HG03066 (cell line): ENCODE data around the gene ITIH1.

Experiments
- ATAC-seq: cut with Tn5 transposase; IDR thresholded peaks from one replicate; pipeline ENCODE4 v1.9.1; 2021; ENCODE audit warnings: low read depth; ENCODE audit not compliant: unreplicated experiment

The ITIH1 gene

DNA sequence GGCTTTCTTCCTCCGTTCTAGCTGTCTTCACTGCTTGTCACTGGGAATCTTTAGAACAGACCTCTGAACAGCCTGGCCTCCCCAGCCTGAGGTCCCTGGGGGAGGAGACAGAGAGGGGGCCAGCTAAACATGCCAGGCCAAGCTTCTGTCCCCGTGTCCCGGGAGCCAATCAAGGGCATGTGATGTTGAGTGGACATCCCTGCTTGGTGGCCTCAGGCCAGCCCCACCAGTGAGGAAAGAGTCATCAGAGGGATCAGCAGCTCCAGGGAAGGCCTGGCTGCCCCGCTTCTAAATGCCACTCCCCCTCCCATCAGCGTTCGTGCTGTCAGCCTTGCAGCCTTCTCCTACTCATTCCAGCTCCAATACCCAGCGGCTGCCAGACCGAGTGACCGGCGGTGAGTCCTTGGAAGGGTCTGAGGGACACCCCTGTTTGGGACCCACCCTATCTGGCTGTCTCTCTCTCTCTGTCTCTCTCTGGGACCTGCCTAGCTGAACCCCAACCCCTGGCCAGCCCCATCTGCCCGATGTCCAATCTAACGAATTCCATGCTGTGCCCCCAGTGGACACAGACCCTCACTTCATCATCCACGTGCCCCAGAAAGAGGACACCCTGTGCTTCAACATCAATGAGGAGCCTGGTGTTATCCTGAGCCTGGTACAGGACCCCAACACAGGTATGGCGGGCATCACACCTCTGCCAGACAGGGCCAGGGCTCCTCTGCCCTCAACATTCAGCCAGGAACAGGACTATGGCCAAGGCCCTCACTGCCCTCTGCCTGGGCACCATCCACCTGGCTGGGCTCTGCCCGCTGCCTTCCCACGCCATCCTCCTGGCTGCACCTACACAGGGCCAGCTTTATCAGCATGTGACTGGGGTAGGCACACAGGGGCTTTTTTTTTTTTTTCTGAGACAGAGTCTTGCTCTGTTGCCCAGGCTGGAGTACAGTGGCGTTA lies 10.6 kb downstream of the ITIH1 start:
- ATAC-seq: no peak

DNA sequence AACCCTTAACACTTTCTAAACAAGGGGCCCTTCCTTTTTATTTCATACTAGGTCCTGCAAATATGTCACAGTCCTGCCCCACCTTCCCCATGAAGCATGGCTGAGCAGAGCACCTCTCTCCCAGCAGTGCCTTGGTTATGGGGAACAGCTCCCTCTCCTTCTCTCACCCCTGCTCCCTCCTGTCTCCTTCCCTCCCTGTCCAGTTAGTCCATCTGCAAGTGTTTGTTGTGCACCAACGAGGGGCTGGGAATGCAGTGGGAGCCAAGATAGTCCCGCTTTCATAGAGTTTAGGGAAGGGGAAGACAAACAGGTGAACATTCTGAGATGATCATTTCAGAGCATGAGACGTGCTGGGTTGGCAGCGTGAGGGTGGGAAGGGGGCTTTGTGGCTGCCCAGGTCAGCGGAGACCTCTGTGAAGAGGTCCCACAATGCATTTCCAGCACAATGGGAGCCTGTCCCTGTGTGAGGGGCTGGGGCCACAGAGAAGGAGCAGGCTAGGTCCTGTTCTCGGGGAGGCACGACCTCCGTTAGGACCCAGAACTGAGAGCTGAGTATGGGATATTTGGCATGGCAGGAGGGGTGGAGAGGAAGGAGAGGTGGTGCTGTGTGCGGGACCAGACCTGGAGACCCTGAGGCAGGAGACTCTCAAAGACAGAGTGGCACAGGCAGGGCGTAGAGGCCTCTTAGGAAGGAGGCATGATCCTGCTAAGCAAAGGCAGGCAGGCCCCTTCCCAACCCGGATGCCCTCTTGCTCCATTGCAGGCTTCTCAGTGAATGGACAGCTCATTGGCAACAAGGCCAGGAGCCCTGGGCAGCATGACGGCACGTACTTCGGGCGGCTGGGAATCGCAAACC lies 11.7 kb downstream of the ITIH1 start:
- no peak for ATAC-seq

- ATAC-seq: no peak
Measured at GRCh38 chr3:52789746-52790040, 12.3 kb downstream of the ITIH1 start.

- no peak for ATAC-seq
Measured at GRCh38 chr3:52790337-52790736, 12.9 kb downstream of the ITIH1 start.

DNA sequence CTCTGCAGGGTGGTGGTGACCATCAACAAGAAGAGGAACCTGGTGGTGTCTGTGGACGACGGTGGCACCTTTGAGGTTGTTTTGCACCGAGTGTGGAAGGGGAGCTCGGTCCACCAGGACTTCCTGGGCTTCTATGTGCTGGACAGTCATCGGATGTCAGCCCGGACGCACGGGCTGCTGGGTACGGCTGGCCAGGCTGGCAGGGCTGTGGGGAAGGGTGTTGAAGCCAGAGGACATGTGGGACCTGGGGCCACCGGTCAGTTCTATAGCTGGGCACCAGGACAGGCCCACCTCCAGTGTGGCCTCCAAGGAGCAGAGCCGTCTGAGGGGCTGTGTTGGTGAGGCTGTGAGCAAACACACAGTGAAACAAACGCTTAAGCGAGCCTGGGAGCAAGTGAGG lies 13.3 kb downstream of the ITIH1 start:
- ATAC-seq: no peak

GRCh38 chr3:52791366-52791765 lies 14.0 kb downstream of the ITIH1 start:
- no peak for ATAC-seq

GRCh38 chr3:52791928-52792327 lies 14.5 kb downstream of the ITIH1 start:
- ATAC-seq: no peak

DNA sequence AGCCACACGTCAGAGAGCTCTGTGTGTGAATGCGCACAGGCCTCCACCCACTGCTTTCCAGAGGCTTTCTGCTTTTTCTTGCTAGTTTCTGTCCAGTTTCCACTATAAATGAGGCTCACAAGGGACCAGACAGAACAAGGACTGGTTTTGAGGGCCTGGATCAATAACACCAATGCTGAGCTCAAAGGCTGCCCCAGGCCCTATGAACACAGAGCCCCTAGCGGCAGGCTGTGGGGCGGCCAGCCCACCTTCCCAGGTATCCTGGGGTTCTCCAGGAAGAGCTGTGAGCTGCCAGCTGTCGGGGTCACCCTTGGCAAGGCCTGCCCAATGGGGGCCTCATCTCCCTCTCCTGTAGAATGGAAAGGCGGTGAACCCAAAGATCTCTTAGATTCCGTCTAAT lies 15.0 kb downstream of the ITIH1 start:
- no peak for ATAC-seq

DNA sequence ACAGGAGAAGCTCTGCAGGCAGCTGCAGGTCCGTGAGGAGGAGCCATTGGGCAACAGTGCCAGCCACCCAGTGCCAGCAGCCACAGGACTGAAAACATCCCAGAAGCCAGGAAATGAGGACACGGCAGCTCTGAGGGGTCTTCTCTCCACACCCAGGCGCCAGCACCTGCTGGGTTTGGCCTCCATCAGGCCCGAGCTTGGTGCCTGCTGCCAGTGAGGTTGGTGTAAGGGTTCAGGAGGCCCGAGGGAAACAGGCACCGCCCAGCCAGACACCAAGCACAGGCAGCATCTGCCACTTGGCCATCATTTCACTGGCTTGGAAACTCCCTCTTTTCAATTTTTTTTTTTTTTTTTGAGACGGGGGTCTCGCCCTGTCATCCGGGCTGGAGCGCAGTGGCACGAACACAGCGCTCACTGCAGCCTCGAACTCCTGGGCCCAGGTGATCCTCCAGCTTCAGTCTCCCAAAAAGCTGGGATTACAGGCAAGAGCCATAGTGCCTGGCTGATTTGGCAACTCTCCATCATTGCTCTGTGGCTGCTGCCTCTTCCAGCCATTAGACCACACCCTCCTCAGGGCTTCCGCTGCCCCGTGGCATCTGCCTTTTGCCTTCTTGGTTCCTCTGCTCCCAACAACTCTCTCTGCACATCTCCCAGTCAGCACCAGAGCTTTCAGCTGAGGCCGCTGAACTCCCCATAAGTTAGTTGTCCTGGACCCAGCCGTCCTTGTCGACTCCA lies 15.7 kb downstream of the ITIH1 start:
- ATAC-seq: no peak

DNA sequence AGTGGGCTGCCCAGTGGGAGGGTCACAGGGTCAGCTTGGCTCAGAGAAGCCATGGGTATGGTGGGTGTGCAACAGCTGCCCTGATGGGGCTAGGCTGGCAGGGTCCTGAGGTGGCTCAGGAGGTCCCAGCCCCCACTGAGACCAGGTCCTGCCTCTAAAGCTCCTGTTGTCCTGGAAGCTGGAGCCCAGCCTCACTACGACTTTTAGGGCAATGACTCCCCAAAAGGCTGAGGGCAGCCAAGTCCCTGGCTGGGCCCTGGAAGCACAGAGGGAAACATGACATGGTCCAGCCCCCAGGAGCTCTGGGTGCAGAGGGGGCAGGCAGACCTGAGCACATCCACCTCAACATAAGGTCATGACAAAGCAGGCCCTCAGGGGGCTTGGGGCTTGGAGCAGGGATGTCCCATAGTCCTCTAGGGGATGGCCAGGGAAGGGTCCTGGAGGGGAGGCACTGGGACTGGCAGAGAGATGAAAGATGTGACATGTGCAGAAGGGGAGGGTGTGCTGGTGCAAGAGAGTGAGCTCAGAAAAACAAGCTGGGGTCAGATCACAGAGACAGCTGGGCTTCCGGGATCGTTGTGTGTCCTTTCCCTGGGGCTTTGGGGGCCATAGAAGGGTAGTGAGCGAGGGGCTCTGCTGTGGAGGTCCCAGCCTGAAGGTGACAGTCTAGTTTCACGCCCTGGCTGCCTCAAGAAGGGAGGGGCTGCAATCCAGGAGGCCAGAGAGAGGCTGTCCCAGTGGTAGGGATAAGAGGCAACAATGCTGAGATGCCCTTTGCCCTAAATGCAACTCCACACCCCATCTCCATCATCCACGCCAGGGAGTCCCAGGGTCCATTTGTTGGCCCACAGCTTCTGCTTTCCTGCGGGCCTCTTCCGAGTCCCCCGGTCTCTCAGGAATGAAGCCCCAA lies 16.6 kb downstream of the ITIH1 start:
- ATAC-seq: no peak

DNA sequence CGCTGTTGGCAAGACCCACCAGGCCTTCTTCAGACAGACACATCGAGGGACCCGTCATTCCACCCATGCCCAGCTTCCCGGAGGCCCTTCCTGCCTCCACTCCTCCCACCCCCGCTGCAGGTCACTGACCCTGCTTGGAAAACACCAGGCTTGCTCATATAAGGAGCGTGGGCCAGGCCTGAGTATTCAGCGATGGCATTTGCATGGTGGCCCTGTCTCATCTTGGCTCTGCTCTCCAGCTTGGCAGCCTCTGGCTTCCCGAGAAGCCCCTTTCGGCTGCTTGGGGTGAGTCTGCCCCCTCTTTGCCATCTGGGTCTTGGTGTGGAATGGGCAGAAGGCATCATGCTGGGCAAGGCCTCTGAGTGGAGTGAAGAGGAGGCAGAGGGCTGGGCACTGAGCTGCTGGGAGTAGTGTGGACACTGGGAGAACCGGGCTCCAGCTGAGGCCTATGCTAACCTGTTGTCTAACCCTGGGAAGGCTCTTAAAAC lies 17.3 kb downstream of the ITIH1 start, which contains the start of gene ITIH3:
ITIH3 (plus strand) TSS at position 185 of the 488 bp plus-strand sequence; CDS start at position 193, 8 bp downstream.
- ATAC-seq: no peak

DNA sequence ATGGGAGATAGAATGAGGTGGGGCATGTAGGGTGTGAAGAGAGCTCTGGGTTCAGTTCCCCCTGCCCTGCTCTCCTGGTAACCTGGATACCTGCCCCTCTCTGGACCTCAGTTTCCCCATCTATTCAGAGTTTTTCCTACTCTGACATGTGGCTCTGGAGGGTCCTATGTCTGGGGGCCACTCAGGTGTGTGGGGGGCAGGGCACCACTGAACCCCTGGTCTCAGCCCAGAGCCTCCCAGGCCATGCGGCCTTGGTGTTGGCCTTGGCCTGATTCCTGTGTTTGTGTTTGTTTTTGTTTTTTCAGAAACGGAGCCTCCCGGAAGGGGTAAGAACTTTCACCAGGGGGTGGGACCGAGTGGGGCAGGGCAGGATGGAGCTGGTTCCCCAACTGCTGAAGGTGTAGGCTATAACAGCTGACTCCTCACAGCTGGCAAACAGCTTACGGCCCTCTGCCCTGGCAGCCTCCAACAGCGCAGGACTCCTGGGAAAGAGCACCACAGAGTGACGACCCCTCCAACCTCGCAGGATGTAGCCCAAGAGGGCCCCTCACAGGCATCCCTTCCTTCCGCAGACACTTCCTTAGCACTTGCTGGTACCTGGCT lies 18.0 kb downstream of the ITIH1 start:
- ATAC-seq: no peak

DNA sequence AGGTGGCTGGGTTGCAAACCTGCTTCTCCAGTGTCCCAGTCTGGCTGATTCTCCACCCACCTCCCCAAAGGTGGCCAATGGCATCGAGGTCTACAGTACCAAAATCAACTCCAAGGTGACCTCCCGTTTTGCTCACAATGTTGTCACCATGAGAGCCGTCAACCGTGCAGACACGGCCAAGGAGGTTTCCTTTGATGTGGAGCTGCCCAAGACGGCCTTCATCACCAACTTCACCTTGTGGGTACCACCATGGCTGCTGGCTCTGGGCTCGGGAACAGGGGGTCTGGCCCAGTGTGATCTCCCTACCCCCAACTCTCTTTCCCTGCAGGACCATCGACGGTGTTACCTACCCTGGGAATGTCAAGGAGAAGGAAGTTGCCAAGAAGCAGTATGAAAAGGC lies 19.0 kb downstream of the ITIH1 start:
- no peak for ATAC-seq

GRCh38 chr3:52798376-52798977 lies 21.1 kb downstream of the ITIH1 start:
- no peak for ATAC-seq

DNA sequence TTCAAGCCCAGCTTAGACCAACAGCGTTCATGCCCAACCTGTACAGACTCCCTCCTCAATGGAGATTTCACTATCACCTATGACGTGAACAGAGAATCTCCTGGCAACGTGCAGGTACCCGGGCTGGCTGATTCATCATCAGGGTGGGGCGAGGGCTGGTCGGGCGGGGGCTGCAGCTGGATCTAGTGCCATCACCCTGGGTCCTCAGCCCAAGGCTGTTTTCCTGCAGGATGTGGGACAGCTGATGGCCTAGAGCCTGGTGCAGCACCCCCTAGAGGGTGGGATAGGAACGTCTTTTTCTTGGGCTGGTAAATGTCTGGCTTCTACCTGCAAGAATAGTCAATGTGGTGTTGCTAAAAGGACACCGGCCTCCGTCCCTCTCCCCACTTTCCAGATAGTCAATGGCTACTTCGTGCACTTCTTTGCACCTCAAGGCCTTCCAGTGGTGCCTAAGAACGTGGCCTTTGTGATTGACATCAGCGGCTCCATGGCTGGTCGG lies 21.6 kb downstream of the ITIH1 start:
- ATAC-seq: no peak

GRCh38 chr3:52800079-52800478 lies 22.7 kb downstream of the ITIH1 start:
- no peak for ATAC-seq

DNA sequence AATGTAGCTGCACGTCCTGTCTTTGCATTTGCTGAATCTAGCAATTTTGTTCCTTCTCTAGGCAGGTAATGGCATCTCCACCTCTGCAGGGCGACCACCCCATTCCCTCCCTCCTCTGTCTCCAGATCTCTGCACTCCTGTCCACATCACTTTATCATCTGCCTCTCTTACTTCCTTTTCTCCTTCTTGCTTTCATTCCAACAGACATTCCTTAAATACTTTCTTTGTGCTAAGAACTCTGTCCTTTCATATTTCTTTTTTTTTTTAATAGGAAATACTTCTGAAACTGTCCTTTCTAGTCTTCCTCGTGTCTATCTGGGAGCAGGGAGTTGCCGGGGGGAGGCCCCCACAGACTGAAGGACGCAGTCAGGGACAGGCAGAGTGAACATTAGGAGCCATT lies 24.4 kb downstream of the ITIH1 start:
- no peak for ATAC-seq

- no peak for ATAC-seq
Measured at GRCh38 chr3:52805270-52806039, 28.1 kb downstream of the ITIH1 start.
